HG02763 (cell line): ENCODE results near the gene CLDN22.

Experiments
- ATAC-seq: cut with Tn5 transposase; IDR thresholded peaks from one replicate; pipeline ENCODE4 v1.9.1; 2021; ENCODE audit warnings: mild to moderate bottlenecking, moderate library complexity; ENCODE audit not compliant: unreplicated experiment

Gene CLDN22

DNA sequence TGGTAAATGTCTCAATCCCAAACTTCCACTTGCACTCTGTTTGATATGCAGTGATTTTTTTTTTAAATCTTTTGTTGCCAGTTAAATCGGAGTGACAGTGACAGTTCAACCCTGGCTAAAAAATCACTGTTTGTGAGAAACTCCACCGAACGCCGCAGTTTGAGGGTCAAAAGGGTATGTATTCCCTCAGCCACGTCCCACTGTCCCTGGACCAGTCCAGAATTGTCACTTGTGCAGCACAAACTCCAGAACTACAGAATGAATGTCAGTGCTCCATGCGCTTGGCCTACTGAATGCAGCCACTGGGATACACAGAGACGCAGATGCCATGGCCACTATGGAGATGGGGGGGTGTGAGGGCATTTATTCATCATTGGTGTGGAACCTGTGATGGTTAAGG is 34.2 kb downstream of the CLDN22 start:
- ATAC-seq: no peak

DNA sequence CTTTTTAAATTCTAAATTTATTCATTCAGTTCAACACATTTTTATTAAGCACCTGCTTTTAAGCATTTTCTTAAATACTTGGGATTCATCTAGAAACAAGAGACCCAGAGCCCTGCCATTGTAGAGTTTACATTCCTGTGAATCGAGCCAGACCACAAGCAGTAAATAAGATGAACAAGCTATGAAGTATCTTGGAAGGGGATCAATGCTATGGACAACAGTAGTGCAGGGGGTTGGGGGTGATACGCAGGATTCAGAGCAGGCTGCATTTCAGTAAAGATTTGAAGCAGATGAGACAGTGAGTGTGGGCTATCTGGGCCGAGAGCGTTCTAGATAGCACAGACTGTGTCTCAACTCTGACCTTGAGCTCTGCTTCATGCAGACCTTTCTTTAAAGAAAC is 35.1 kb downstream of the CLDN22 start:
- ATAC-seq: no peak

- ATAC-seq: no peak
Measured at GRCh38 chr4:183284258-183284785, 35.8 kb downstream of the CLDN22 start.

DNA sequence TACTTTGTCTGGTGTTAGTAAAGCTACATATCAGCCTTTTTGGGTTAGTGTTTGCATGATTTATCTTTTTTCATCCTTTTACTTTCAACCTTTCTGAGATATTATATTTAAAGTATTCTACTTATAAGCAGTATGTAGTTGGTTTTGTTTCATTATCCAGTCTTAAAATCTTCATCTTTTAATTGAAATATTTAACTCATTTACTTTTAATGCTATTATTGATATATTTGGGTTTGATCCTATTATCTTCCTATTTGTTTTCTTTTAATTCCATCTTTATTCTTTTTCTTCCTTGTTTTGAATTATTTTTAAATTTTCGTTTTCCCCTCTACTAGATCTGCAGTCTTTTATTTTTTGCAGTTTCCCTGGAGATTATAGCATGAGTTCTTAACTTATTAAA is 44.0 kb downstream of the CLDN22 start:
- ATAC-seq: no peak

DNA sequence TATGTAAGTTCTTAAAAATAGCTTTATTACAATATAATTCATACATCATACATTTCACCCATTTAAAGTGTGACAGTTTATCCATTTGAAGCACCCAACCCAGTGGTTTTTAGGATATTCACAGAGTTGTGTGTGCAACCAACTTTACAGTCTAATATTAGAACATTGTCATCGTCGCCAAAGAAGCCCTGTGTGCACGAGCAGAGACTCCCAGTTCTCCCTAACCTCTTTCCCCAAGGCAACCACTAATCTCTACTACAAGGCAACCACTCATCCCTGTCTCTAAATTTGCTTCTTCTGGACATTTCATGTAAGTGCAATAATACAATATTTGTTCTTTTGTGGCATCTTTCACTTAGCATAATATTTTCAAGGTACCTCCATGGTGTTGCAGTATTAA is 47.7 kb downstream of the CLDN22 start:
- no peak for ATAC-seq

GRCh38 chr4:183268556-183268955 is 51.5 kb downstream of the CLDN22 start:
- ATAC-seq: no peak
